HepG2 (cell line): Measurements from ENCODE around the gene TFEB. TPM values are rescaled to one million over a fixed set of nuclear protein-coding genes. Genes with fewer than 3 reads are reported as not detected.

Source experiments
- CREB1 ChIP-seq, 2 experiments: fragments of 450-650 bp in 1 of 2; IDR thresholded peaks; 2 replicates each; pipeline ENCODE4 v1.6.1; 2016 to 2017; ENCODE audit warnings: control low read depth in 1 of 2, mild to moderate bottlenecking in 1 of 2, missing compliant biosample characterization in 1 of 2, missing genetic modification characterization in 1 of 2
- ERF ChIP-seq: IDR thresholded peaks from 2 replicates; pipeline ENCODE4 v1.6.1; 2018; ENCODE audit warnings: missing biosample characterization, missing genetic modification reagents
- FOXP1 ChIP-seq, 2 experiments: fragments of 450-650 bp in 1 of 2; IDR thresholded peaks; 2 replicates each; pipeline ENCODE4 v1.6.1; 2017 to 2018; ENCODE audit warnings: antibody characterized with exemption in 1 of 2
- GRHL1 ChIP-seq: sonication (generic); formaldehyde crosslinking; conservative IDR thresholded peaks from 2 replicates; pipeline ENCODE4 v1.8.0; 2022; ENCODE audit warnings: missing genetic modification reagents
- GTF2F1 ChIP-seq: fragments of 150-350 bp; IDR thresholded peaks from 2 replicates; pipeline ENCODE4 v1.6.1; 2014; ENCODE audit warnings: low read length
- MYNN ChIP-seq: sonication (generic); formaldehyde crosslinking; IDR thresholded peaks from 2 replicates; pipeline ENCODE4 v1.4.0; 2020; ENCODE audit warnings: mild to moderate bottlenecking, low read depth, missing genetic modification reagents
- NCOR1 ChIP-seq: fragments of 200-600 bp; sonication (generic); IDR thresholded peaks from 2 replicates; pipeline ENCODE4 v1.7.0; 2017; ENCODE audit warnings: antibody characterized with exemption, low read length, borderline replicate concordance
- NFYC ChIP-seq: IDR thresholded peaks from 2 replicates; pipeline ENCODE4 v1.6.1; 2016; ENCODE audit warnings: missing genetic modification reagents, missing compliant biosample characterization
- ONECUT2 ChIP-seq: sonication (generic); formaldehyde crosslinking; IDR thresholded peaks from 2 replicates; pipeline ENCODE4 v1.4.0; 2020; ENCODE audit warnings: missing genetic modification reagents
- PAX8 ChIP-seq: sonication (generic); formaldehyde crosslinking; IDR thresholded peaks from 2 replicates; pipeline ENCODE4 v1.8.0; 2022; ENCODE audit warnings: mild to moderate bottlenecking, missing genetic modification reagents, borderline replicate concordance
- PTBP1 ChIP-seq: fragments of 200-400 bp; formaldehyde crosslinking; IDR thresholded peaks from 2 replicates; pipeline ENCODE4 v1.6.1; 2018; ENCODE audit warnings: low read length, low read depth; ENCODE audit not compliant: poor library complexity, severe bottlenecking
- RCOR2 ChIP-seq: IDR thresholded peaks from 2 replicates; pipeline ENCODE4 v1.6.1; 2016; ENCODE audit warnings: missing biosample characterization, missing genetic modification reagents
- RFXAP ChIP-seq: sonication (generic); formaldehyde crosslinking; IDR thresholded peaks from 2 replicates; pipeline ENCODE4 v1.4.0; 2020; ENCODE audit warnings: missing genetic modification reagents, borderline replicate concordance
- RORA ChIP-seq: sonication (generic); formaldehyde crosslinking; IDR thresholded peaks from 2 replicates; pipeline ENCODE4 v1.5.0; 2020; ENCODE audit warnings: mild to moderate bottlenecking, missing genetic modification reagents, moderate library complexity
- TGIF2 ChIP-seq: IDR thresholded peaks from 2 replicates; pipeline ENCODE4 v1.6.1; 2016; ENCODE audit warnings: control low read depth, missing compliant biosample characterization
- THAP8 ChIP-seq: sonication (generic); formaldehyde crosslinking; IDR thresholded peaks from 2 replicates; pipeline ENCODE4 v1.5.1; 2020; ENCODE audit warnings: missing genetic modification reagents, mild to moderate bottlenecking, borderline replicate concordance
- TMF1 ChIP-seq: sonication (generic); formaldehyde crosslinking; IDR thresholded peaks from 2 replicates; pipeline ENCODE4 v1.8.1; 2022; ENCODE audit warnings: low read depth, missing genetic modification reagents
- ZBTB20 ChIP-seq: sonication (generic); formaldehyde crosslinking; IDR thresholded peaks from 2 replicates; pipeline ENCODE4 v1.8.1; 2023; ENCODE audit warnings: missing genetic modification reagents, low read depth, mild to moderate bottlenecking, borderline replicate concordance
- ZBTB34 ChIP-seq: sonication (generic); formaldehyde crosslinking; IDR thresholded peaks from 2 replicates; pipeline ENCODE4 v1.8.0; 2022; ENCODE audit warnings: mild to moderate bottlenecking, missing genetic modification reagents
- ZBTB7B ChIP-seq: sonication (generic); formaldehyde crosslinking; IDR thresholded peaks from 2 replicates; pipeline ENCODE4 v1.4.0; 2020; ENCODE audit warnings: missing genetic modification reagents
- ZNF234 ChIP-seq: sonication (generic); formaldehyde crosslinking; conservative IDR thresholded peaks from 2 replicates; pipeline ENCODE4 v1.5.1; 2020; ENCODE audit warnings: mild to moderate bottlenecking, missing genetic modification reagents
- ZNF432 ChIP-seq: sonication (generic); formaldehyde crosslinking; IDR thresholded peaks from 2 replicates; pipeline ENCODE4 v1.5.0; 2020; ENCODE audit warnings: missing genetic modification reagents, mild to moderate bottlenecking, borderline replicate concordance
- ZNF576 ChIP-seq: sonication (generic); formaldehyde crosslinking; IDR thresholded peaks from 2 replicates; pipeline ENCODE4 v1.4.0; 2020; ENCODE audit warnings: mild to moderate bottlenecking, missing genetic modification reagents
- ZNF746 ChIP-seq: sonication (generic); formaldehyde crosslinking; IDR thresholded peaks from 2 replicates; pipeline ENCODE4 v1.8.0; 2022; ENCODE audit warnings: mild to moderate bottlenecking, missing genetic modification reagents
- ZNF839 ChIP-seq: sonication (generic); formaldehyde crosslinking; IDR thresholded peaks from 2 replicates; pipeline ENCODE4 v1.4.0; 2020; ENCODE audit warnings: missing genetic modification reagents, mild to moderate bottlenecking, borderline replicate concordance
- polyA plus RNA-seq, 8 experiments: library from polyadenylated mRNA; depleted of rRNA in 3 of 8; stranded (reverse) in 7 of 8; unstranded in 1 of 8; fragments of >200 nt; fragmentation: Illumina TruSeq in 4 of 8; extraction: Trizol in 4 of 8; gene quantifications; 2 replicates each; pipeline versions ENCODE4 v1.2.1 to v1.2.3, GENCODE V29; 2011 to 2016; ENCODE audit warnings: low read depth in 4 of 8, missing spikeins in 1 of 8, mixed read lengths in 1 of 8; ENCODE audit not compliant: insufficient read depth in 1 of 8
- total RNA-seq, 5 experiments: library from RNA; depleted of rRNA; stranded (reverse); fragments of >200 nt; fragmentation: Illumina TruSeq; extraction: Trizol; gene quantifications; 2 replicates each; pipeline ENCODE4 v1.2.3, GENCODE V29; 2016; ENCODE audit warnings: low read depth in 1 of 5

TFEB gene
- total and polyA plus RNA-seq, 2 of the 13 experiments (the other 11 are each of a cell fraction or from before 2014, with no cell fraction given) = 13.3 to 18.7 TPM

- TF ChIP-seq ZNF746 (CRISPR knock-in tag) (no peak), THAP8 (CRISPR knock-in tag) (no peak), ZBTB34 (CRISPR knock-in tag) (no peak), RFXAP (CRISPR knock-in tag) (no peak), PTBP1 (no peak), TMF1 (no peak), CREB1 (IDR thresholded peaks at IDR 0.05) (no peak), CREB1 (CRISPR knock-in tag; IDR thresholded peaks at IDR 0.05) (no peak), NFYC (no peak), ONECUT2 (CRISPR knock-in tag) (no peak), GTF2F1 (no peak), ZBTB20 (CRISPR knock-in tag) (no peak), GRHL1 (CRISPR knock-in tag) (no peak), ZNF234 (CRISPR knock-in tag) (no peak), FOXP1 (IDR thresholded peaks at IDR 0.05) (no peak), FOXP1 (CRISPR knock-in tag; IDR thresholded peaks at IDR 0.05) (peak; percentile 56; the same call in 1 of the 2 replicates), RORA (no peak), ERF (CRISPR knock-in tag) (0 out of 2 replicates have a peak, but pooled peaks have one; percentile 19), ZBTB7B (peak; percentile 46; the same call in 1 of the 2 replicates), RCOR2 (CRISPR knock-in tag) (no peak), NCOR1 (no peak), PAX8 (CRISPR knock-in tag) (0 out of 2 replicates have a peak, but pooled peaks have one; percentile 65), ZNF432 (CRISPR knock-in tag) (no peak), MYNN (no peak), ZNF576 (CRISPR knock-in tag) (no peak), ZNF839 (no peak), TGIF2 (CRISPR knock-in tag) (peak; percentile 28; the same call in 1 of the 2 replicates)
Measured at GRCh38 chr6:41728073-41728936, 7.1 kb downstream of the TFEB start (continued).
